GM18517 (cell line): ENCODE results near the gene JUNB.
A peak's percentile ranks its signal among the peaks of the same experiment; 100 is the strongest.

Experiments
- ATAC-seq: cut with Tn5 transposase; IDR thresholded peaks from one replicate; pipeline ENCODE4 v1.9.1; 2021; ENCODE audit warnings: mild to moderate bottlenecking, moderate library complexity; ENCODE audit not compliant: unreplicated experiment

JUNB gene

GRCh38 chr19:12791345-12792050 lies at the start of gene JUNB:
JUNB (plus strand) TSS chr19:12791486; CDS start chr19:12791772, 286 bp downstream.
- ATAC-seq = peak; percentile 25

DNA sequence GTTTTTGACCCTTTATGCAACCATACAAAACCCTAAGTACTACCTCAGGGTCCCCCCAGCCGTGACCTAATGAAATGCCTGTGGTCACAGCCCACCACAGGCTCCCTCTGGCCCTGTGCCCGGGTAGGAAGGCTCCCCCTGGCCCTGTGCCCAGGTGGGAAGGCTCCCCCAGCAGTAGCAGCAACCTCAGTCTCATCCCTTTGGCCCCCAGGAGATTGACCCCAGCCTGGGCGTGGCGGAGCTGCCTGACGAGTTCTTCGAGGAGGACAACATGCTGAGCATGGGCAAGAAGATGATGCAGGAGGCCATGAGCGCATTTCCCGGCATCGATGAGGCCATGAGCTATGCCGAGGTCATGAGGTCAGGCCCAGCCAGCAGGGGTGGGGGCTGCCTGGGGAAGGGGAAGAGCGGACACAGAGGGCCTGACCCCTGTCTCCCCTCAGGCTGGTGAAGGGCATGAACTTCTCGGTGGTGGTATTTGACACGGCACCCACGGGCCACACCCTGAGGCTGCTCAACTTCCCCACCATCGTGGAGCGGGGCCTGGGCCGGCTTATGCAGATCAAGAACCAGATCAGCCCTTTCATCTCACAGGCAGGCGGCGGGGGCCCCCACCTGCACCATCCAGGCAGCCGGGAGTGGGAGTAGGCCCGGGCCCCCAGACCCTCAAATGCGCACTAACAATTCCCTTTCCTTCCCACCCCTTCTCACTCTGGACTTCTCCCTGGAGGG lies 46.0 kb upstream of the JUNB start:
- no peak for ATAC-seq

- no peak for ATAC-seq
These were observed 42.8 kb upstream of the JUNB start for GRCh38 chr19:12748489-12748888.

DNA sequence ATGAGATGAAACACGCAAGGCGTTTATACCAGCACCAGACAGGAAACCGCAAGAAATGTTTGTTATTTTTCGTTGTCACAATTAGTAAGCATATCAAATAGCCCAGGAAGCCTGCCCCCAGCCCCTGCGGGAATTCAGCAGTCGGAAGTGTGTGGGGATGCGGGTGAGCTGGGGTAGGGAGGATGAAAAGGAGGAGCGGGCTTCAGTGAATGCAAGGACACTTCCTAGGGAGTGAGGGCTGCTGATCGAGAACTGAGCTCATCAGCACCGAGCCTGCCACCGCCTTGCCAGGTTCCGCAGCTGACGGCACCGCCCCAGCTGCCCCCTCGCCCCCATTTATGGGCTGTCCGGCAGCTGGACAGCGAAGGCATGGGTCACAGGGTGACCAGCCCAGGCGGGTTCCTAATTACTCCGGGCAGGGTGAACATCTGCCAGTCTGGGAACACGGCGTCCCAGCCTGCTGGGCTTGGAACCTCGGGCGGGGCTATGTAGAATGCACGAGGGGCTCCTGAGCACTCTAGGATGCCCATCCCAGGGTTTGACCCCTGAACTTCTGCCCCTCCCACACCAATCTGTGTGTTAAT lies 41.3 kb upstream of the JUNB start:
- no peak for ATAC-seq

- ATAC-seq = no peak
These were observed 40.4 kb upstream of the JUNB start for GRCh38 chr19:12750851-12751250.

DNA sequence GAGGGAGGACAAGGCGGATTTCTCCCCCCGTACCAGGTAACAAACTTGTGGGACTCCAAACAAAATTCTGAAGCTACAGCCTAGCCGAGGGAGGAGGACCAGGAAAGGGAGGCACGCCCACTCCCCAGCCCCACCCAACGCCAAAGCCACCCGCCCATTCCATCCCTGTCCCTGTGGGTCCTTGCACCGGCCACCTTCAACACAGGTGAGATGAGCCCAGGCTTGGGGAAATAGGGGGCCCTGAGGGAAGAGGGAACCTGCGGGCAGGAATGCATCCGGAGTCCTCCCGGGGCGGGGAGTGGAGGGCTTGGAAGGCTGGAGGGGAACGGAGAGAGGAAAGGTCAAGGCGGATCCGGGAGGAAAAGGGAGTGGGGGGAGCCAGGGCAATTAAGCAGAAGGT lies 39.7 kb upstream of the JUNB start, which contains the start of gene BEST2:
TSS of gene BEST2 (plus strand) at position 157 of the 400 bp plus-strand sequence. CDS start 802 bp downstream, outside the sequence.
- no peak for ATAC-seq

GRCh38 chr19:12752056-12752781 lies 39.1 kb upstream of the JUNB start:
- ATAC-seq = no peak

DNA sequence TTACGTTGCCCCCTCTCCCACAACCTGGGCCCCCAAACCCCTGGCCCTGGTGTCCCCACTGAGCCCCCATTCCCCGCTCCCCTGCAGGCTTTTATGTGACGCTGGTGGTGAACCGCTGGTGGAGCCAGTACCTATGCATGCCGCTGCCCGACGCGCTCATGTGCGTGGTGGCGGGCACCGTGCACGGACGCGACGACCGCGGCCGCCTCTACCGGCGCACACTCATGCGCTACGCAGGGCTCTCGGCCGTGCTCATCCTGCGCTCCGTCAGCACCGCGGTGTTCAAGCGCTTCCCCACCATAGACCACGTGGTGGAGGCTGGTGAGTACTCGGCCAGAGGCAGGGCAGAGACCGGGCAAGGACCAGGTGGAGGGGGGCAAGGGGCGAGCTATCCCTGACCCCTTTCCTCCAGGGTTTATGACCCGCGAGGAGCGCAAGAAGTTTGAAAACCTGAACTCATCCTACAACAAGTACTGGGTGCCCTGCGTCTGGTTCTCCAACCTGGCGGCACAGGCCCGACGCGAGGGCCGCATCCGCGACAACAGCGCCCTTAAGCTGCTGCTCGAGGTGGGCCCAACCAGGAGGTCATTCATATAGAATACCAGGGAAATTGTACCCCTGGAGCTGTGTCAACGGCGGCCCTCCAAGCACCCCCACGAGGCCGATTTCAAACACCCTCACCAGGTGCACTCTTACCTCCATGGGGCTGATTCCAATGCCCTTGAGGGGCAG lies 36.7 kb upstream of the JUNB start:
- no peak for ATAC-seq

DNA sequence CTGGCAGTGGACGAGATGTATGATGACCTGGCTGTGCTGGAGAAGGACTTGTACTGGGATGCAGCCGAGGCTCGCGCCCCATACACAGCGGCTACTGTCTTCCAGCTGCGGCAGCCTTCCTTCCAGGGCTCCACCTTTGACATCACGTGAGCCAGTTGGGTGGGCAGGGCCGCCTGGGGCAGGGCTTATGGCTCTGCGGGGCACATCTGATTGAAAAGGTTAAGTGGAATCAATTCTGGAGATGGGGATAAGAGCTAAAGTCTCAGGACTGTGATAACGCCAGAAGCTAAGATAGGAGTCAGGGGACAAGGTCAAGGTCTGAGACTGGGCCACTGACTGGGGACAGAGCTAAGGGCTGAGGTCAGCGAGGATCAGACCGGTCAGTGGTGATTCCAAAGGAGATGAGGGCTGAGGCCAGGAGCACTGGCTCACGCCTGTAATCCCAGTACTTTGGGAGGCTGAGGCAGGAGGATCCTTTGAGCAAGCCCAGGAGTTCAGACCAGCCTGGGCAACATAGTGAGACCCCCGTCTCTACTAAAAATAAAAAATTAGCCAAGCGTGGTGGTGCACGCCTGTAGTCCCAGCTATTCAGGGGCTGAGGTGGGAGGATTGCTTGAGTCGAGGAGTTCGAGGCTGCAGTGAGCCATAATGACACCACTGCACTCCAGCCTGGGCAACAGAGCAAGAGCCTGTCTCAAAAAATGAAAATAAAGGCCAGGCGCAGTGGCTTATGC lies 35.0 kb upstream of the JUNB start:
- no peak for ATAC-seq

GRCh38 chr19:12757544-12758274 lies 33.6 kb upstream of the JUNB start:
- no peak for ATAC-seq

- no peak for ATAC-seq
These were observed 31.6 kb upstream of the JUNB start for GRCh38 chr19:12759686-12760085.

DNA sequence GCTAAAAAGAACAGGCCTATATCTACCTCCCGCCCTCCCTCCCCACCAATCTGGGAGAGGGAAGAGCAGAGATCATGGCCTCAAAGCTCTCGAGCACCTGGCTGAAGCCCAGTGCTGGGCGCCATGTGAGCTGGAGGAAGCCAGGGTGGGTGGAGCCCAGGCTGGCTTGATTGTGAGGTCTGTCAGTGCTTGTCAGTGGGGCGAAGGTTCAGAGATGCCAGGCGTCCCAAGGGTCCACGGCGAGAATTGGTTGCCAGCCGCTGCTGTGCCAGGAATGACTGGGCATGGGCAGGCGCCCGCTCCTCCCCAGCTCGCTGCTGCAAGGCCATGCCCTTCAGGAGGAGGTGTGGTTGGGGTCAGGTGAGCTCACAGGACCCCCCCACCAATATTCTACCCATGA lies 28.2 kb upstream of the JUNB start:
- no peak for ATAC-seq

DNA sequence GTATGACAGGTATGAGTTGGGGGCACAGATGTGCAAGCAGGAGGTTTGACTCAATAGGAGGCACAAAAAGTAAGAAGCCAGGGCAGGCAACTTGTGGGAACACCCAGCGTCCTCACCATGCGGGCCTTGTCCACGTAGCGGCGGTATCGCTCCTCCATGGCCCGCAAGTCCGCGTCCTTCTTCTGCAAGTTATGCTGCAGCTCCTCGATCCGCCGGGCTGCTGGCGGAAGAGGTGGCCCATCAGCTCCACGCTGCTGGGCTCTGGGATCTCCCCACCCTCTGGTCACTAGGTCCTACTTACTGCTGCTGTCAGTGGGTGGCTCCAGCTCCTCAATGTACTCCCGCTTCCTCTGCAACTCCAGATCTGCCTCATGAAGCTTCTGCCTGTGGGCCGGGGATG lies 26.6 kb upstream of the JUNB start:
- ATAC-seq = no peak

GRCh38 chr19:12766051-12766521 lies 25.2 kb upstream of the JUNB start:
- ATAC-seq = no peak

GRCh38 chr19:12767150-12767549 lies 24.1 kb upstream of the JUNB start:
- no peak for ATAC-seq

DNA sequence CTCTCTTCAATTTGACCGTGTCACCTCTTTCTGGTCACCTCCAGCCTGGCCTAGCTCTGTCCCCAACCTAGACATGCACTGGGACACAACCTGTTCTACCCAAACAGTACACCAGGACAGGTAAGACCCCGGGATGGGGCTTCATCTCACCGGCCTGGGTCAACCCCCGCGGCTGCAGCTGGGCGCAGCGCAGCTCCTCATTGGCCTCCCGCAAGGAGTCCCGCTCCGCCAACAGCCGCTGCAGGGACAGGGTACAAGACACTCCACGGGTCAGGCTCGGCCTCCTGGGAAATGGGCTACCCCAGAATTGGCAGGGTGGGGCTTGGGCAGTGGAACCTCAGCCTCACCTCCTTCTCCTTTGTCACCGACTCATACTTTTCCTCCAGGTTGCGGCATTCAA lies 23.6 kb upstream of the JUNB start:
- no peak for ATAC-seq

DNA sequence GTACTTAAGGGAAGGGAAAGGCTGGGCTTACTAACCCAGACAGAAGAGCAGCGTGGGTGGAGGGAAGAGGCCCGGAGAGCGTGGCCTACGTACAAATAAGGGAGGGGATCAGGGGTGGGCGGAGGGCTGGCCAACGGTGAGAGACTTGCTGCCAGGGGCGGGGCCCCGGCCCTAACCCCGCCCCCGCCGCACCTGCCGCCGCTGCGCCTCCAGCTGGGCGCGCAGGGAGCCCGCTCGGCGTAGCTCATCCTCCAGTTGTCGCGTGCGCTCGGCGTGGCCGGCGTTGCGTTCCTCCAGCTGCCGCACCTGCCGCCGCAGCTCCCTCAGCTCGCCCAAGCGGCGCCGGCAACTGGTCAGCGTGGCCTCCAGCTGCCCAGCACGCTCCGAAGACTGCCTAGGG lies 21.6 kb upstream of the JUNB start:
- no peak for ATAC-seq

GRCh38 chr19:12770922-12771321 lies 20.4 kb upstream of the JUNB start:
- ATAC-seq = no peak

DNA sequence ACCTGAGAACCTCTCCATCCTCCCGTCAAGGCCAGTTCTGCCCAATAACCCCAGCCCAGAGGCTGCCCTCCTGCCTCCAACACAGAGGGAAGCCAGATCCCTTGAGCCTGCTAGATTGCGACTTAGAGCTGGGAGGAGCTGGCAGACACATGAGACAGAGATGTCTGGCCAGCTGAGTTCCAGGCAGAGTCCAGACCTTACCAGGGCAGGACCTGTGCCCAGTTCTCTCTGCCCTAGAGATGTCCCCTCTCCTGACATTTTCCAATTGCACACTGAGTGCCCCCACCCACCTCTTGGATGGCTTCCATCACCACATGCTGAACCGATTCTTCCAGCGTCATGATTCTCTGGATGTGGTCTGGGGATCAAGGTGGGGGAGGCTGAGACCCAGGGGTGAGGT lies 19.0 kb upstream of the JUNB start:
- ATAC-seq = no peak
